Effector CD4-positive, alpha-beta T cell (primary cell): ENCODE results near the gene SNTG2.

Experiments used
- DNase-seq: peaks from one replicate; pipeline ENCODE4 v3.0.0-alpha.2; 2020

Gene SNTG2

GRCh38 chr2:1154710-1155594 lies 204.3 kb downstream of the SNTG2 start:
- no peak for DNase-seq

- DNase-seq, result no peak
Observed at GRCh38 chr2:1156059-1156458, 205.4 kb downstream of the SNTG2 start.

- DNase-seq, result no peak
Observed at GRCh38 chr2:1156531-1156930, 205.9 kb downstream of the SNTG2 start.

GRCh38 chr2:1157107-1157506 lies 206.5 kb downstream of the SNTG2 start:
- DNase-seq, result no peak

- no peak for DNase-seq
Observed at GRCh38 chr2:1159013-1159412, 208.4 kb downstream of the SNTG2 start.

GRCh38 chr2:1162246-1162645 lies 211.6 kb downstream of the SNTG2 start:
- DNase-seq, result no peak

GRCh38 chr2:1162768-1163584 lies 212.3 kb downstream of the SNTG2 start:
- no peak for DNase-seq

- no peak for DNase-seq
Observed at GRCh38 chr2:1166976-1167375, 216.3 kb downstream of the SNTG2 start.

- no peak for DNase-seq
Observed at GRCh38 chr2:1168846-1169245, 218.2 kb downstream of the SNTG2 start.

GRCh38 chr2:1169291-1169949 lies 218.8 kb downstream of the SNTG2 start:
- DNase-seq, result no peak

GRCh38 chr2:1170241-1170640 lies 219.6 kb downstream of the SNTG2 start:
- DNase-seq, result no peak

- no peak for DNase-seq
Observed at GRCh38 chr2:1170711-1171110, 220.1 kb downstream of the SNTG2 start.

GRCh38 chr2:1173528-1173927 lies 222.9 kb downstream of the SNTG2 start:
- DNase-seq, result no peak

GRCh38 chr2:1181893-1182292 lies 231.2 kb downstream of the SNTG2 start:
- DNase-seq, result no peak

- no peak for DNase-seq
Observed at GRCh38 chr2:1183300-1183699, 232.7 kb downstream of the SNTG2 start.

- no peak for DNase-seq
Observed at GRCh38 chr2:1186421-1186820, 235.8 kb downstream of the SNTG2 start.

- no peak for DNase-seq
Observed at GRCh38 chr2:1187189-1187588, 236.5 kb downstream of the SNTG2 start.

GRCh38 chr2:1192121-1192520 lies 241.5 kb downstream of the SNTG2 start:
- no peak for DNase-seq

GRCh38 chr2:1193801-1194200 lies 243.2 kb downstream of the SNTG2 start:
- DNase-seq, result no peak

- no peak for DNase-seq
Observed at GRCh38 chr2:1203772-1204171, 253.1 kb downstream of the SNTG2 start.

GRCh38 chr2:1205853-1206252 lies 255.2 kb downstream of the SNTG2 start:
- DNase-seq, result no peak

GRCh38 chr2:1207962-1208510 lies 257.4 kb downstream of the SNTG2 start:
- no peak for DNase-seq

- no peak for DNase-seq
Observed at GRCh38 chr2:1208522-1208921, 257.9 kb downstream of the SNTG2 start.
